IMR-90 (cell line): ENCODE measurements around the gene BLNK. TPM values are rescaled to one million over a fixed set of nuclear protein-coding genes. Genes with fewer than 3 reads are reported as not detected.

Source experiments
- ATAC-seq: fragments of 200-7000 bp; cut with Tn5 transposase; 2 replicates; pipeline ENCODE4 v1.9.1; 2020; ENCODE audit warnings: low read depth, mild to moderate bottlenecking, moderate library complexity
- BruUV-seq: library from RNA; stranded (reverse); fragments of 400-500 nt; replicated peaks from 2 replicates; lab custom pipeline; 2021; lab: Mats Ljungman, UMichigan
- CTCF ChIA-PET: fragments of 300-600 bp; formaldehyde crosslinking; extraction: SDS; loops from one replicate; lab custom pipeline; 2021; ENCODE audit warnings: antibody characterized with exemption; lab: Yijun Ruan, JAX
- POLR2A ChIA-PET: fragments of 300-600 bp; sonication (Branson Sonifier 250); formaldehyde crosslinking; loops from one replicate; lab custom pipeline; 2022; ENCODE audit warnings: antibody characterized with exemption; ENCODE audit not compliant: unreplicated experiment; lab: Charles Lee
- DNase-seq: peaks from one replicate; pipeline ENCODE4 v3.0.0; 2013
- H2AFZ ChIP-seq: replicated peaks from 2 replicates; pipeline ENCODE3; 2013; ENCODE audit warnings: low read length, mild to moderate bottlenecking; ENCODE audit not compliant: poor library complexity
- H2AK5ac ChIP-seq: 2 replicates; pipeline ENCODE4 v1.6.1; 2013; ENCODE audit warnings: low read depth, low read length, inconsistent platforms
- H2AK9ac ChIP-seq: replicated peaks from 2 replicates; pipeline ENCODE3; 2013; ENCODE audit warnings: mild to moderate bottlenecking, low read depth, low read length, moderate library complexity; ENCODE audit not compliant: poor library complexity
- H2BK120ac ChIP-seq: 2 replicates; pipeline ENCODE4 v1.6.1; 2013; ENCODE audit warnings: low read depth, low read length, inconsistent platforms
- H2BK15ac ChIP-seq: 3 replicates; pipeline ENCODE4 v1.6.1; 2013; ENCODE audit warnings: low read depth, low read length, inconsistent platforms
- H2BK20ac ChIP-seq: 2 replicates; pipeline ENCODE4 v1.6.1; 2013; ENCODE audit warnings: low read depth, mild to moderate bottlenecking, inconsistent platforms, low read length, moderate library complexity
- H2BK5ac ChIP-seq: 2 replicates; pipeline ENCODE4 v1.6.1; 2013; ENCODE audit warnings: mild to moderate bottlenecking, low read depth, low read length, inconsistent platforms; ENCODE audit not compliant: poor library complexity, severe bottlenecking
- H3K14ac ChIP-seq: replicated peaks from 2 replicates; pipeline ENCODE4 v1.6.1; 2013; ENCODE audit warnings: low read depth, low read length, inconsistent platforms
- H3K18ac ChIP-seq: 2 replicates; pipeline ENCODE4 v1.6.1; 2013; ENCODE audit warnings: low read depth, low read length, control low read depth
- H3K23ac ChIP-seq: 2 replicates; pipeline ENCODE4 v1.6.1; 2013; ENCODE audit warnings: low read depth, low read length, inconsistent platforms
- H3K27ac ChIP-seq: 2 replicates; pipeline ENCODE4 v1.5.1; 2013; ENCODE audit warnings: mild to moderate bottlenecking, control low read depth, low read length; ENCODE audit not compliant: insufficient read depth
- H3K27me3 ChIP-seq: 2 replicates; pipeline ENCODE4 v1.6.1; 2013; ENCODE audit warnings: low read length; ENCODE audit not compliant: control insufficient read depth, insufficient read depth
- H3K36me3 ChIP-seq: 2 replicates; pipeline ENCODE4 v1.6.1; 2013; ENCODE audit warnings: low read length, mixed read lengths; ENCODE audit not compliant: control insufficient read depth, insufficient read depth
- H3K4ac ChIP-seq: 2 replicates; pipeline ENCODE4 v1.6.1; 2013; ENCODE audit warnings: low read depth, low read length, inconsistent platforms
- H3K4me1 ChIP-seq: 2 replicates; pipeline ENCODE4 v1.6.1; 2013; ENCODE audit warnings: low read length, mixed read lengths; ENCODE audit not compliant: control insufficient read depth, insufficient read depth
- H3K4me2 ChIP-seq: 2 replicates; pipeline ENCODE4 v1.6.1; 2013; ENCODE audit warnings: low read depth, mild to moderate bottlenecking, control low read depth, low read length, moderate library complexity
- H3K4me3 ChIP-seq: 2 replicates; pipeline ENCODE4 v1.5.1; 2013; ENCODE audit warnings: low read depth, mild to moderate bottlenecking, control low read depth, low read length, moderate library complexity; ENCODE audit not compliant: insufficient read depth
- H3K56ac ChIP-seq: 2 replicates; pipeline ENCODE4 v1.6.1; 2013; ENCODE audit warnings: low read length, inconsistent platforms; ENCODE audit not compliant: insufficient read depth; ENCODE audit errors: extremely low read depth
- H3K79me1 ChIP-seq, 2 experiments: 2 replicates each; pipeline ENCODE4 v1.6.1; 2013; ENCODE audit warnings: low read length in 2 of 2, inconsistent platforms in 1 of 2, low read depth in 1 of 2
- H3K9ac ChIP-seq: 2 replicates; pipeline ENCODE4 v1.6.1; 2013; ENCODE audit warnings: low read depth, low read length, control low read depth
- H3K9me1 ChIP-seq: 2 replicates; pipeline ENCODE4 v1.6.1; 2013; ENCODE audit warnings: low read length, inconsistent platforms; ENCODE audit not compliant: insufficient read depth
- H3K9me3 ChIP-seq: 2 replicates; pipeline ENCODE4 v1.6.1; 2013; ENCODE audit warnings: low read length; ENCODE audit not compliant: control insufficient read depth, insufficient read depth
- H4K20me1 ChIP-seq: 2 replicates; pipeline ENCODE4 v1.6.1; 2013; ENCODE audit warnings: low read length, inconsistent platforms; ENCODE audit not compliant: insufficient read depth
- H4K5ac ChIP-seq: 2 replicates; pipeline ENCODE4 v1.6.1; 2013; ENCODE audit warnings: mild to moderate bottlenecking, low read depth, low read length, control low read depth
- H4K8ac ChIP-seq, 2 experiments: 2 replicates each; pipeline ENCODE4 v1.6.1; 2013; ENCODE audit warnings: low read depth in 2 of 2, low read length in 2 of 2, control low read depth in 1 of 2, inconsistent platforms in 1 of 2
- H4K91ac ChIP-seq: 2 replicates; pipeline ENCODE4 v1.6.1; 2013; ENCODE audit warnings: low read depth, low read length, inconsistent platforms; ENCODE audit not compliant: insufficient read depth
- BHLHE40 ChIP-seq: fragments of 150-350 bp; IDR thresholded peaks from 2 replicates; pipeline ENCODE4 v1.6.1; 2016; ENCODE audit warnings: mild to moderate bottlenecking, low read depth, low read length
- CEBPB ChIP-seq: IDR thresholded peaks from 2 replicates; pipeline ENCODE4 v1.6.1; 2012; ENCODE audit warnings: low read depth, low read length, improper control_type of control experiment
- FOS ChIP-seq: fragments of 150-350 bp; IDR thresholded peaks from 2 replicates; pipeline ENCODE4 v1.6.1; 2016; ENCODE audit warnings: low read depth, low read length
- MAFK ChIP-seq: IDR thresholded peaks from 2 replicates; pipeline ENCODE4 v1.6.1; 2012; ENCODE audit warnings: low read depth, low read length, improper control_type of control experiment
- MXI1 ChIP-seq: IDR thresholded peaks from 2 replicates; pipeline ENCODE4 v1.6.1; 2012; ENCODE audit warnings: low read depth, mild to moderate bottlenecking, low read length, moderate library complexity, borderline replicate concordance
- RAD21 ChIP-seq: IDR thresholded peaks from 2 replicates; pipeline ENCODE4 v1.6.1; 2012; ENCODE audit warnings: low read length, improper control_type of control experiment
- RCOR1 ChIP-seq: IDR thresholded peaks from 2 replicates; pipeline ENCODE4 v1.6.1; 2012; ENCODE audit warnings: mild to moderate bottlenecking, low read length, improper control_type of control experiment; ENCODE audit not compliant: insufficient replicate concordance
- RFX5 ChIP-seq: IDR thresholded peaks from 2 replicates; pipeline ENCODE4 v1.8.0; 2012; ENCODE audit warnings: low read depth, mild to moderate bottlenecking, low read length, moderate library complexity
- SMC3 ChIP-seq: fragments of 150-350 bp; IDR thresholded peaks from 2 replicates; pipeline ENCODE4 v1.6.1; 2016; ENCODE audit warnings: low read depth, mild to moderate bottlenecking, antibody characterized with exemption, low read length, moderate library complexity
- WGBS, 2 experiments: methylation state at CpG; one replicate each; pipeline versions ENCODE4 v1.1.5 to v1.1.7; 2013; ENCODE audit warnings: missing lambda C conversion rate in 2 of 2; ENCODE audit not compliant: insufficient read length in 1 of 2; ENCODE audit errors: extremely low coverage in 2 of 2; 5-methylcytosine and 5-hydroxymethylcytosine counted together
- dilution Hi-C: fragments of 300-500 bp; cut with HindIII; formaldehyde crosslinking; loops from one replicate; pipeline ENCODE4 v1.14.3; 2018; ENCODE audit warnings: low sequenced_read_pairs; ENCODE audit not compliant: unreplicated experiment
- in situ Hi-C: fragments of 300-500 bp; cut with MboI; formaldehyde crosslinking; loops from 3 replicates; pipeline ENCODE4 v1.14.3; 2019; ENCODE audit warnings: low sequenced_read_pairs, inconsistent platforms, mixed read lengths
- intact Hi-C: fragments of 100-400 bp; cut with micrococcal nuclease; formaldehyde crosslinking; loops from 2 replicates; pipeline ENCODE4 v1.10.0; 2022
- polyA plus RNA-seq, 3 experiments: library from polyadenylated mRNA; depleted of rRNA; stranded (reverse); fragments of >200 nt; gene quantifications; 2 replicates each; pipeline ENCODE4 v1.2.3, GENCODE V29; 2012; ENCODE audit warnings: low replicate concordance in 1 of 3
- total RNA-seq: library from RNA; depleted of rRNA; stranded (reverse); fragments of >200 nt; gene quantifications from 2 replicates; pipeline ENCODE4 v1.2.3, GENCODE V29; 2012
- TF ChIP-seq, protein P1 (sequence below): fragments of 150-350 bp; IDR thresholded peaks from 2 replicates; pipeline ENCODE4 v1.6.1; 2017; ENCODE audit warnings: mild to moderate bottlenecking, antibody characterized with exemption, low read length, low read depth
- TF ChIP-seq, protein P2 (sequence below): fragments of 150-350 bp; IDR thresholded peaks from 2 replicates; pipeline ENCODE4 v1.6.1; 2016; ENCODE audit warnings: low read depth, mild to moderate bottlenecking, low read length, moderate library complexity, borderline replicate concordance

Gene BLNK
- total and polyA plus RNA-seq, 2 of the 4 experiments (the other 2 are of a cell fraction), result not detected

DNA sequence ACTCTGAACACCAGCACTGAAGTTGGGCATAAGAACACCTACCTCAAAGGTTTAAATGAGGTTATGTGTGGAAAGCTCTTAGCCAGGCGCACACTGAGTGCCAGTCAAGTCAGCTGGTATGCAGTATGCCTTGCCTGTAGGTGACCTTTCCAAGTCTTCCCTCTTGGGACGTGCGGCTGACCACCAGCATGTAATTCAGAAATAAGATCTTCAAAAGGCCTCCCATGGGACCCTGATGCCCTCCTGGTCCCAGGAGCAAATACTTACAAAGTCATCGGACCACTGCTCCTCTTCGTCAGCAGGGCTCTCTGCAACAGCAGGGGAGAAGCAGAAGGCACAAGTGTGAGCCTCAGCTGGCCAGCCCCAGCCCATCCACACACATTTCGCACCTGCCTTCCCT, 40.8 kb downstream of the BLNK start:
- CTCF ChIA-PET, result interaction anchor here (0.9 to 1.4 kb wide), 4 partner anchors 17 to 26 kb away, joined by 3 to 7 read pairs (median 4); no protein-coding TSS in a partner anchor

More for the DNA sequence above, 40.8 kb downstream of the BLNK start:
- Histone ChIP-seq H3K9ac (no peak overlapping the region), H3K36me3 (no peaks in the 10 kb centered on the region), H2AFZ (no peak overlapping the region), H3K14ac (no peak overlapping the region), H4K8ac (no peak overlapping the region), H3K56ac (no peak overlapping the region; the same call in 1 of the 2 replicates), H4K91ac (no peak overlapping the region), H3K79me1 (no peaks in the 10 kb centered on the region), H2BK120ac (no peak overlapping the region), H3K4ac (no peak overlapping the region), H2AK9ac (no peak overlapping the region), H4K20me1 (no peaks in the 10 kb centered on the region), H3K18ac (no peak overlapping the region), H3K4me2 (no peak overlapping the region), H3K4me3 (no peak overlapping the region), H3K9me3 (no peaks in the 10 kb centered on the region), H3K27ac (no peak overlapping the region), H2BK5ac (no peak overlapping the region), H2AK5ac (no peak overlapping the region), H3K27me3 (no peaks in the 10 kb centered on the region), H2BK15ac (no peak overlapping the region), H4K5ac (no peak overlapping the region), H3K4me1 (no peaks in the 10 kb centered on the region), H3K9me1 (no peaks in the 10 kb centered on the region), H3K23ac (no peak overlapping the region), H2BK20ac (no peak overlapping the region)
- in situ Hi-C loops, result no loop called here
- no peak for DNase-seq
- intact Hi-C loops, result no loop called here
- no peak for ATAC-seq
- dilution Hi-C loops, result no loop called here
- BruUV-seq, result no TSS peak
- TF ChIP-seq RCOR1, result no peak
- TF ChIP-seq MAFK, result no peak
- TF ChIP-seq RAD21, result no peak
- no peak for TF ChIP-seq RFX5
- TF ChIP-seq, protein P1, sequence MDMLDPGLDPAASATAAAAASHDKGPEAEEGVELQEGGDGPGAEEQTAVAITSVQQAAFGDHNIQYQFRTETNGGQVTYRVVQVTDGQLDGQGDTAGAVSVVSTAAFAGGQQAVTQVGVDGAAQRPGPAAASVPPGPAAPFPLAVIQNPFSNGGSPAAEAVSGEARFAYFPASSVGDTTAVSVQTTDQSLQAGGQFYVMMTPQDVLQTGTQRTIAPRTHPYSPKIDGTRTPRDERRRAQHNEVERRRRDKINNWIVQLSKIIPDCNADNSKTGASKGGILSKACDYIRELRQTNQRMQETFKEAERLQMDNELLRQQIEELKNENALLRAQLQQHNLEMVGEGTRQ, result no peak
- no peak for TF ChIP-seq FOS
- TF ChIP-seq, protein P2, sequence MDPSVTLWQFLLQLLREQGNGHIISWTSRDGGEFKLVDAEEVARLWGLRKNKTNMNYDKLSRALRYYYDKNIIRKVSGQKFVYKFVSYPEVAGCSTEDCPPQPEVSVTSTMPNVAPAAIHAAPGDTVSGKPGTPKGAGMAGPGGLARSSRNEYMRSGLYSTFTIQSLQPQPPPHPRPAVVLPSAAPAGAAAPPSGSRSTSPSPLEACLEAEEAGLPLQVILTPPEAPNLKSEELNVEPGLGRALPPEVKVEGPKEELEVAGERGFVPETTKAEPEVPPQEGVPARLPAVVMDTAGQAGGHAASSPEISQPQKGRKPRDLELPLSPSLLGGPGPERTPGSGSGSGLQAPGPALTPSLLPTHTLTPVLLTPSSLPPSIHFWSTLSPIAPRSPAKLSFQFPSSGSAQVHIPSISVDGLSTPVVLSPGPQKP, result no peak
- no peak for TF ChIP-seq MXI1
- TF ChIP-seq SMC3, result no peak
- TF ChIP-seq BHLHE40, result no peak
- no peak for TF ChIP-seq CEBPB
- POLR2A ChIA-PET, result no interaction called here
- WGBS, 2 experiments, result 80% methylated on average over 1 of the region's 6 CpGs; no CpG with 5 or more reads in 1 of the 2 experiments
